Measurements from ENCODE around the gene CAPZB.
A peak's percentile ranks its signal among the peaks of the same experiment; 100 is the strongest.

Gene CAPZB

GRCh38 chr1:19476450-19477190, 8.7 kb downstream of the CAPZB start:
- no peak for DNase-seq (ENCODE audit: low read depth in 1 of 2, low spot score in 1 of 2)
- in situ Hi-C loops (cut with HindIII; ENCODE audit: low pct_unique_long_range_greater_than_20kb, low sequenced_read_pairs) = no loop called here
- no peak for TF ChIP-seq JUND (IDR thresholded peaks at IDR 0.05; ENCODE audit: low read depth)

GRCh38 chr1:19475296-19475695, 10.0 kb downstream of the CAPZB start:
- no peak for TF ChIP-seq JUND (IDR thresholded peaks at IDR 0.05; ENCODE audit: low read depth)
- in situ Hi-C loops (cut with HindIII; ENCODE audit: low pct_unique_long_range_greater_than_20kb, low sequenced_read_pairs) = no loop called here
- no peak for DNase-seq (ENCODE audit: low read depth in 1 of 2, low spot score in 1 of 2)

GRCh38 chr1:19472174-19472573, 13.2 kb downstream of the CAPZB start:
- TF ChIP-seq JUND (IDR thresholded peaks at IDR 0.05; ENCODE audit: low read depth) = no peak
- in situ Hi-C loops (cut with HindIII; ENCODE audit: low pct_unique_long_range_greater_than_20kb, low sequenced_read_pairs) = no loop called here
- peak in 1 of 2 experiments; percentile 29 for DNase-seq (ENCODE audit: low read depth in 1 of 2, low spot score in 1 of 2)

- no peak for DNase-seq (ENCODE audit: low read depth in 1 of 2, low spot score in 1 of 2)
- in situ Hi-C loops (cut with HindIII; ENCODE audit: low pct_unique_long_range_greater_than_20kb, low sequenced_read_pairs) = no loop called here
- no peak for TF ChIP-seq JUND (IDR thresholded peaks at IDR 0.05; ENCODE audit: low read depth)
These were observed 16.3 kb downstream of the CAPZB start for GRCh38 chr1:19469004-19469403.

GRCh38 chr1:19468397-19468956, 16.9 kb downstream of the CAPZB start:
- DNase-seq (ENCODE audit: low read depth in 1 of 2, low spot score in 1 of 2) = no peak
- in situ Hi-C loops (cut with HindIII; ENCODE audit: low pct_unique_long_range_greater_than_20kb, low sequenced_read_pairs) = no loop called here
- TF ChIP-seq JUND (IDR thresholded peaks at IDR 0.05; ENCODE audit: low read depth) = no peak

GRCh38 chr1:19467199-19468187, 17.8 kb downstream of the CAPZB start:
- no peak for TF ChIP-seq JUND (IDR thresholded peaks at IDR 0.05; ENCODE audit: low read depth)
- DNase-seq (ENCODE audit: low read depth in 1 of 2, low spot score in 1 of 2) = peak in 1 of 2 experiments; percentile 19
- in situ Hi-C loops (cut with HindIII; ENCODE audit: low pct_unique_long_range_greater_than_20kb, low sequenced_read_pairs) = no loop called here

- in situ Hi-C loops (cut with HindIII; ENCODE audit: low pct_unique_long_range_greater_than_20kb, low sequenced_read_pairs) = no loop called here
- no peak for DNase-seq (ENCODE audit: low read depth in 1 of 2, low spot score in 1 of 2)
- TF ChIP-seq JUND (IDR thresholded peaks at IDR 0.05; ENCODE audit: low read depth) = no peak
These were observed 19.2 kb downstream of the CAPZB start for GRCh38 chr1:19466112-19466561.

GRCh38 chr1:19465650-19466049, 19.7 kb downstream of the CAPZB start:
- no peak for DNase-seq (ENCODE audit: low read depth in 1 of 2, low spot score in 1 of 2)
- TF ChIP-seq JUND (IDR thresholded peaks at IDR 0.05; ENCODE audit: low read depth) = no peak
- in situ Hi-C loops (cut with HindIII; ENCODE audit: low pct_unique_long_range_greater_than_20kb, low sequenced_read_pairs) = no loop called here

GRCh38 chr1:19465123-19465522, 20.2 kb downstream of the CAPZB start:
- DNase-seq (ENCODE audit: low read depth in 1 of 2, low spot score in 1 of 2) = no peak
- no peak for TF ChIP-seq JUND (IDR thresholded peaks at IDR 0.05; ENCODE audit: low read depth)
- in situ Hi-C loops (cut with HindIII; ENCODE audit: low pct_unique_long_range_greater_than_20kb, low sequenced_read_pairs) = no loop called here

GRCh38 chr1:19464696-19465095, 20.6 kb downstream of the CAPZB start:
- in situ Hi-C loops (cut with HindIII; ENCODE audit: low pct_unique_long_range_greater_than_20kb, low sequenced_read_pairs) = no loop called here
- no peak for DNase-seq (ENCODE audit: low read depth in 1 of 2, low spot score in 1 of 2)
- no peak for TF ChIP-seq JUND (IDR thresholded peaks at IDR 0.05; ENCODE audit: low read depth)

- no peak for DNase-seq (ENCODE audit: low read depth in 1 of 2, low spot score in 1 of 2)
- TF ChIP-seq JUND (IDR thresholded peaks at IDR 0.05; ENCODE audit: low read depth) = no peak
- in situ Hi-C loops (cut with HindIII; ENCODE audit: low pct_unique_long_range_greater_than_20kb, low sequenced_read_pairs) = no loop called here
These were observed 21.9 kb downstream of the CAPZB start for GRCh38 chr1:19463504-19463803.

- in situ Hi-C loops (cut with HindIII; ENCODE audit: low pct_unique_long_range_greater_than_20kb, low sequenced_read_pairs) = no loop called here
- TF ChIP-seq JUND (IDR thresholded peaks at IDR 0.05; ENCODE audit: low read depth) = no peak
- DNase-seq (ENCODE audit: low read depth in 1 of 2, low spot score in 1 of 2) = no peak
These were observed 22.4 kb downstream of the CAPZB start for GRCh38 chr1:19462781-19463503.

Measured in T47D (cell line).